CD14-positive monocyte (primary cell): ENCODE measurements around the gene ZDHHC11. TPM values are rescaled to one million over a fixed set of nuclear protein-coding genes. Genes with fewer than 3 reads are reported as not detected.
"Not testable (repeated sequence)": the region's sequence is repeated elsewhere in the genome, so short reads cannot be mapped to it uniquely, and the experiment has no call there.

ENCODE experiments used
- DNase-seq, 3 donors: peaks; one replicate each; pipeline ENCODE4 v3.0.0-alpha.2; 2011 to 2022
- H2AFZ ChIP-seq: 2 replicates; pipeline ENCODE4 v1.6.0; 2012; ENCODE audit warnings: mild to moderate bottlenecking, low read depth, low read length, inconsistent platforms; ENCODE audit not compliant: insufficient read depth, poor library complexity, severe bottlenecking
- H3K27ac ChIP-seq, 2 donors: 1 replicate in 1 of 2; 2 replicates in 1 of 2; pipeline ENCODE4 v1.5.1; 2012 to 2013; ENCODE audit warnings: low read length in 2 of 2, control low read depth in 1 of 2, inconsistent platforms in 1 of 2, low read depth in 1 of 2, mild to moderate bottlenecking in 1 of 2
- H3K27me3 ChIP-seq, 2 donors: one replicate each; pipeline versions ENCODE4 v1.6.0 to v1.6.1; 2011 to 2013; ENCODE audit warnings: low read length in 2 of 2; ENCODE audit not compliant: control insufficient read depth in 2 of 2, insufficient read depth in 2 of 2
- H3K36me3 ChIP-seq, 2 donors: replicated peaks in 1 of 2; 1 replicate in 1 of 2; 2 replicates in 1 of 2; pipeline versions ENCODE4 v1.5.1 to v1.6.1; 2012 to 2013; ENCODE audit warnings: low read length in 2 of 2, control low read depth in 1 of 2, inconsistent platforms in 1 of 2, mild to moderate bottlenecking in 1 of 2; ENCODE audit not compliant: insufficient read depth in 2 of 2, control insufficient read depth in 1 of 2
- H3K4me1 ChIP-seq, 2 donors: 1 replicate in 1 of 2; 2 replicates in 1 of 2; pipeline versions ENCODE4 v1.5.1 to v1.6.1; 2012 to 2013; ENCODE audit warnings: low read length in 2 of 2, control low read depth in 1 of 2, inconsistent platforms in 1 of 2, mild to moderate bottlenecking in 1 of 2, moderate library complexity in 1 of 2; ENCODE audit not compliant: insufficient read depth in 2 of 2, control insufficient read depth in 1 of 2
- H3K4me2 ChIP-seq: replicated peaks from 2 replicates; pipeline ENCODE3; 2012; ENCODE audit warnings: low read length, moderate library complexity, mild to moderate bottlenecking; ENCODE audit not compliant: poor library complexity, severe bottlenecking; ENCODE audit errors: extremely low read depth
- H3K4me3 ChIP-seq, 3 experiments: fragments of 200-600 bp in 1 of 3; sonication (generic) in 1 of 3; replicated peaks in 1 of 3; 1 replicate in 2 of 3; 2 replicates in 1 of 3; pipeline ENCODE4 v1.5.1; 2011 to 2013; ENCODE audit warnings: low read length in 3 of 3, mild to moderate bottlenecking in 3 of 3, control low read depth in 2 of 3, low read depth in 2 of 3, inconsistent platforms in 1 of 3, moderate library complexity in 1 of 3
- H3K79me2 ChIP-seq: 2 replicates; pipeline ENCODE4 v1.6.0; 2012; ENCODE audit warnings: mild to moderate bottlenecking, control low read depth, inconsistent platforms, low read length, moderate library complexity; ENCODE audit not compliant: insufficient read depth
- H3K9ac ChIP-seq: 2 replicates; pipeline ENCODE4 v1.6.0; 2017; ENCODE audit warnings: low read length, mild to moderate bottlenecking; ENCODE audit not compliant: insufficient read depth, poor library complexity, severe bottlenecking
- H3K9me3 ChIP-seq, 2 donors: replicated peaks in 1 of 2; 1 replicate in 1 of 2; 2 replicates in 1 of 2; pipeline versions ENCODE4 v1.5.1 to v1.6.1; 2012 to 2013; ENCODE audit warnings: low read length in 2 of 2, control low read depth in 1 of 2; ENCODE audit not compliant: control insufficient read depth in 1 of 2, insufficient read depth in 1 of 2
- H4K20me1 ChIP-seq: 2 replicates; pipeline ENCODE4 v1.6.0; 2012; ENCODE audit warnings: mild to moderate bottlenecking, low read length, control low read depth, moderate library complexity; ENCODE audit not compliant: insufficient read depth
- H3K27ac Mint-ChIP-seq, 7 donors: one replicate each; pipeline ENCODE4 v1.8.0; 2020; ENCODE audit warnings: mild to moderate bottlenecking in 7 of 7, mixed read lengths in 7 of 7, moderate library complexity in 6 of 7, inconsistent platforms in 2 of 7
- H3K27me3 Mint-ChIP-seq, 3 donors: one replicate each; pipeline ENCODE4 v1.8.0; 2021 to 2022; ENCODE audit warnings: low read depth in 3 of 3, mild to moderate bottlenecking in 3 of 3, mixed read lengths in 3 of 3, moderate library complexity in 3 of 3, inconsistent platforms in 1 of 3
- H3K36me3 Mint-ChIP-seq, 2 donors: one replicate each; pipeline ENCODE4 v1.8.0; 2020; ENCODE audit warnings: mixed read lengths in 2 of 2, inconsistent platforms in 1 of 2, mild to moderate bottlenecking in 1 of 2
- H3K4me1 Mint-ChIP-seq: one replicate; pipeline ENCODE4 v1.8.0; 2020; ENCODE audit warnings: mild to moderate bottlenecking, mixed read lengths
- H3K4me3 Mint-ChIP-seq, 2 donors: one replicate each; pipeline ENCODE4 v1.8.0; 2020; ENCODE audit warnings: mild to moderate bottlenecking in 2 of 2, mixed read lengths in 2 of 2, moderate library complexity in 1 of 2
- H3K9me3 Mint-ChIP-seq, 7 donors: one replicate each; pipeline ENCODE4 v1.8.0; 2020 to 2022; ENCODE audit warnings: mixed read lengths in 7 of 7, mild to moderate bottlenecking in 6 of 7, moderate library complexity in 6 of 7, inconsistent platforms in 2 of 7
- CTCF ChIP-seq: fragments of 200-600 bp; IDR thresholded peaks from one replicate; pipeline ENCODE4 v1.8.0; 2022; ENCODE audit warnings: antibody characterized with exemption, mild to moderate bottlenecking
- WGBS: methylation state at CpG from one replicate; pipeline ENCODE4 v1.1.5; 2013; ENCODE audit warnings: missing lambda C conversion rate; ENCODE audit not compliant: insufficient coverage; 5-methylcytosine and 5-hydroxymethylcytosine counted together
- intact Hi-C, 2 donors: fragments of 100-400 bp; cut with micrococcal nuclease; formaldehyde crosslinking; loops; one replicate each; pipeline versions ENCODE4 v1.15.0 to v1.15.1; 2023
- polyA plus RNA-seq, 3 donors: library from polyadenylated mRNA; depleted of rRNA in 1 of 3; unstranded in 2 of 3; stranded (reverse) in 1 of 3; fragments of 300-500 nt in 2 of 3; fragments of >200 nt in 1 of 3; fragmentation: Illumina TruSeq in 2 of 3; gene quantifications; 1 replicate in 2 of 3; 2 replicates in 1 of 3; pipeline ENCODE4 v1.2.3, GENCODE V29; 2012 to 2021

ZDHHC11 gene
- polyA plus RNA-seq, 3 donors = 1.8 TPM; not detected in 2

- no peak overlapping the region for H3K27ac ChIP-seq
- H3K4me3 Mint-ChIP-seq = no peak overlapping the region
These were observed 30.2 kb upstream of the ZDHHC11 start for GRCh38 chr5:880816-881550.

GRCh38 chr5:878677-879076 lies 27.9 kb upstream of the ZDHHC11 start:
- WGBS = no CpG with 5 or more reads among the region's 8 CpGs
- DNase-seq, H3K9ac ChIP-seq, H3K4me1 Mint-ChIP-seq, intact Hi-C loops, H3K27me3 ChIP-seq, H3K27me3 Mint-ChIP-seq, H3K27ac ChIP-seq, H3K4me2 ChIP-seq, H3K27ac Mint-ChIP-seq, H3K4me3 Mint-ChIP-seq, H3K9me3 ChIP-seq, H3K4me1 ChIP-seq, H2AFZ ChIP-seq, H3K4me3 ChIP-seq: not testable (repeated sequence)
- Histone ChIP-seq H3K36me3 (peaks cover 73 to 83% of the 10 kb centered on the region in 2 donors), H3K79me2 (peaks cover 11% of the 10 kb centered on the region), H4K20me1 (peaks cover 36% of the 10 kb centered on the region)
- H3K9me3 Mint-ChIP-seq = peaks cover 0 to 10% (median 0%) of the 10 kb centered on the region in 7 donors
- peaks cover 79 to 81% of the 10 kb centered on the region in 2 donors for H3K36me3 Mint-ChIP-seq

More at GRCh38 chr5:880816-881550, 30.2 kb upstream of the ZDHHC11 start:
- H3K36me3 ChIP-seq = peaks cover 76 to 83% of the 10 kb centered on the region in 2 donors
- no peak overlapping the region for H3K4me2 ChIP-seq
- peaks cover 0 to 2% (median 0%) of the 10 kb centered on the region in 3 donors for H3K27me3 Mint-ChIP-seq
- H2AFZ ChIP-seq = no peak overlapping the region
- DNase-seq = no peak
- WGBS = 97% methylated on average over 32 of the region's 35 CpGs
- H3K79me2 ChIP-seq = peaks cover 11% of the 10 kb centered on the region
- no peak overlapping the region for H3K4me3 ChIP-seq
- no peaks in the 10 kb centered on the region for H3K4me1 ChIP-seq
- H3K36me3 Mint-ChIP-seq = peaks cover 78 to 80% of the 10 kb centered on the region in 2 donors
- peaks cover 7% of the 10 kb centered on the region for H3K4me1 Mint-ChIP-seq
- no peak for TF ChIP-seq CTCF
- H3K27ac Mint-ChIP-seq = peak overlapping the region in 1 of 7 donors; percentile 66
- H3K9me3 Mint-ChIP-seq = peaks cover 0 to 10% (median 0%) of the 10 kb centered on the region in 7 donors
- no peak overlapping the region for H3K9ac ChIP-seq
- no peaks in the 10 kb centered on the region for H3K9me3 ChIP-seq
- H4K20me1 ChIP-seq = peaks cover 49% of the 10 kb centered on the region
- H3K27me3 ChIP-seq = no peaks in the 10 kb centered on the region
- intact Hi-C loops = loop anchor here in 1 of 2 donors (10.0 kb wide), 1 partner anchor 924 kb away; the partner anchor contains the start of gene NDUFS6
